Left forelimb (tissue), 1 donor: ENCODE measurements around the gene ZNF230.

Experiments
- DNase-seq: peaks from one replicate; pipeline ENCODE4 v3.0.0-alpha.2; 2018; ENCODE audit warnings: low spot score

The ZNF230 gene

GRCh38 chr19:44042147-44042546, 39.4 kb downstream of the ZNF230 start:
- DNase-seq: no peak

GRCh38 chr19:44050740-44051649, 48.2 kb downstream of the ZNF230 start:
- no peak for DNase-seq

GRCh38 chr19:44051650-44052402, 49.1 kb downstream of the ZNF230 start, which contains the start of gene ZNF223:
ZNF223 (plus strand) TSS chr19:44052036; CDS start chr19:44055177, 3,141 bp downstream.
- DNase-seq: peak; percentile 94

GRCh38 chr19:44055870-44056269, 53.1 kb downstream of the ZNF230 start:
- no peak for DNase-seq

GRCh38 chr19:44059229-44059628, 56.5 kb downstream of the ZNF230 start:
- DNase-seq: no peak

- no peak for DNase-seq
Measured at GRCh38 chr19:44061038-44061437, 58.3 kb downstream of the ZNF230 start.
